Mesodermal cell (in vitro differentiated cells): ENCODE measurements around the gene NCBP1.
"Not testable (repeated sequence)": the region's sequence is repeated elsewhere in the genome, so short reads cannot be mapped to it uniquely, and the experiment has no call there.

Source experiments
- H3K27ac ChIP-seq: 2 replicates; pipeline ENCODE4 v1.7.0; 2013; ENCODE audit warnings: mild to moderate bottlenecking, low read depth, low read length, moderate library complexity; ENCODE audit not compliant: severe bottlenecking
- H3K36me3 ChIP-seq: 2 replicates; pipeline ENCODE4 v1.7.1; 2013; ENCODE audit warnings: mild to moderate bottlenecking, low read length, moderate library complexity; ENCODE audit not compliant: control insufficient read depth, insufficient read depth
- H3K4me1 ChIP-seq: one replicate; pipeline ENCODE4 v1.7.1; 2013; ENCODE audit warnings: mild to moderate bottlenecking, low read length; ENCODE audit not compliant: insufficient read depth, control insufficient read depth, poor library complexity, severe bottlenecking
- H3K4me3 ChIP-seq: 2 replicates; pipeline ENCODE4 v1.7.0; 2013; ENCODE audit warnings: low read length, control low read depth, mild to moderate bottlenecking; ENCODE audit not compliant: insufficient read depth, poor library complexity, severe bottlenecking; ENCODE audit errors: extremely low read depth
- H3K9me3 ChIP-seq: 2 replicates; pipeline ENCODE4 v1.7.1; 2013; ENCODE audit warnings: mild to moderate bottlenecking, low read length, moderate library complexity; ENCODE audit not compliant: control insufficient read depth
- WGBS, 2 experiments: methylation state at CpG; one replicate each; pipeline ENCODE4 v1.1.5; 2013; ENCODE audit warnings: missing lambda C conversion rate in 2 of 2; ENCODE audit not compliant: insufficient coverage in 2 of 2; 5-methylcytosine and 5-hydroxymethylcytosine counted together

Gene NCBP1

GRCh38 chr9:97698865-97699264 lies 65.2 kb downstream of the NCBP1 start:
- Histone ChIP-seq H3K4me1 (peaks cover 9% of the 10 kb centered on the region), H3K4me3 (no peak overlapping the region), H3K9me3 (no peaks in the 10 kb centered on the region), H3K36me3 (no peaks in the 10 kb centered on the region), H3K27ac (no peak overlapping the region)
- WGBS, 2 experiments = 93 to 97% methylated on average over 13 to 14 of the region's 14 CpGs

GRCh38 chr9:97699281-97699680 lies 65.7 kb downstream of the NCBP1 start:
- peaks cover 13% of the 10 kb centered on the region for H3K4me1 ChIP-seq
- not testable (repeated sequence) for H3K27ac ChIP-seq, H3K36me3 ChIP-seq, H3K4me3 ChIP-seq, H3K9me3 ChIP-seq
- 91 to 95% methylated on average over 5 to 12 of the region's 13 CpGs for WGBS, 2 experiments

GRCh38 chr9:97699824-97700223 lies 66.2 kb downstream of the NCBP1 start:
- not testable (repeated sequence) for H3K36me3 ChIP-seq, H3K4me3 ChIP-seq, H3K9me3 ChIP-seq, H3K27ac ChIP-seq
- WGBS, 2 experiments = 93 to 94% methylated on average over 2 to 3 of the region's 3 CpGs
- H3K4me1 ChIP-seq = peaks cover 18% of the 10 kb centered on the region

- peaks cover 12% of the 10 kb centered on the region for H3K4me1 ChIP-seq
- no peaks in the 10 kb centered on the region for H3K36me3 ChIP-seq
- H3K9me3 ChIP-seq = no peaks in the 10 kb centered on the region
- WGBS, 2 experiments = 82% methylated on average over 4 to 9 of the region's 11 CpGs
- H3K27ac ChIP-seq = peak overlapping the region; percentile 86
- H3K4me3 ChIP-seq = no peak overlapping the region
Observed at GRCh38 chr9:97703437-97704344, 70.1 kb downstream of the NCBP1 start.

GRCh38 chr9:97704345-97704677 lies 70.7 kb downstream of the NCBP1 start:
- WGBS, 2 experiments = 92% methylated on average over 3 of the region's 3 CpGs; no CpG with 5 or more reads in 1 of the 2 experiments
- Histone ChIP-seq H3K9me3 (no peaks in the 10 kb centered on the region), H3K4me1 (peaks cover 12% of the 10 kb centered on the region), H3K27ac (peak overlapping the region; percentile 86), H3K36me3 (no peaks in the 10 kb centered on the region), H3K4me3 (no peak overlapping the region)

GRCh38 chr9:97704851-97705250 lies 71.2 kb downstream of the NCBP1 start:
- no peak overlapping the region for H3K27ac ChIP-seq
- no peak overlapping the region for H3K4me3 ChIP-seq
- WGBS, 2 experiments = 74 to 92% methylated on average over 3 of the region's 4 CpGs
- no peaks in the 10 kb centered on the region for H3K36me3 ChIP-seq
- H3K9me3 ChIP-seq = no peaks in the 10 kb centered on the region
- peaks cover 12% of the 10 kb centered on the region for H3K4me1 ChIP-seq

GRCh38 chr9:97705354-97705950 lies 71.8 kb downstream of the NCBP1 start:
- Histone ChIP-seq H3K36me3 (no peaks in the 10 kb centered on the region), H3K9me3 (no peaks in the 10 kb centered on the region), H3K4me3 (no peak overlapping the region), H3K27ac (no peak overlapping the region), H3K4me1 (peaks cover 12% of the 10 kb centered on the region)
- WGBS, 2 experiments = 74 to 100% methylated on average over 2 of the region's 3 CpGs

GRCh38 chr9:97706246-97706645 lies 72.6 kb downstream of the NCBP1 start:
- Histone ChIP-seq H3K9me3 (no peaks in the 10 kb centered on the region), H3K27ac (no peak overlapping the region), H3K4me3 (no peak overlapping the region), H3K4me1 (peaks cover 14% of the 10 kb centered on the region), H3K36me3 (no peaks in the 10 kb centered on the region)
- WGBS, 2 experiments = 83 to 88% methylated on average over 2 of the region's 2 CpGs

GRCh38 chr9:97710356-97711222 lies 77.0 kb downstream of the NCBP1 start:
- Histone ChIP-seq H3K36me3 (no peaks in the 10 kb centered on the region), H3K4me3 (no peak overlapping the region), H3K4me1 (peaks cover 3% of the 10 kb centered on the region), H3K9me3 (no peaks in the 10 kb centered on the region), H3K27ac (no peak overlapping the region)
- WGBS, 2 experiments = 23 to 29% methylated on average over 4 to 7 of the region's 9 CpGs

GRCh38 chr9:97711223-97711626 lies 77.6 kb downstream of the NCBP1 start:
- no peak overlapping the region for H3K4me3 ChIP-seq
- no peaks in the 10 kb centered on the region for H3K36me3 ChIP-seq
- peaks cover 3% of the 10 kb centered on the region for H3K4me1 ChIP-seq
- no peaks in the 10 kb centered on the region for H3K9me3 ChIP-seq
- 21 to 30% methylated on average over 11 to 12 of the region's 12 CpGs for WGBS, 2 experiments
- no peak overlapping the region for H3K27ac ChIP-seq
